Left lung (tissue), 10 donors: Measurements from ENCODE around the gene ZNF366. TPM values are rescaled to one million over a fixed set of nuclear protein-coding genes. Genes with fewer than 3 reads are reported as not detected.
"Not testable (repeated sequence)": the region's sequence is repeated elsewhere in the genome, so short reads cannot be mapped to it uniquely, and the experiment has no call there.

Experiments used
- ATAC-seq: fragments of 200-7000 bp; cut with Tn5 transposase; one replicate; pipeline ENCODE4 v1.9.1; 2020; ENCODE audit warnings: moderate library complexity
- DNase-seq, 4 donors: peaks; one replicate each; pipeline ENCODE4 v3.0.0-alpha.2; 2013 to 2020
- H3K27ac ChIP-seq, 2 donors: fragments of 200-600 bp; sonication (generic) in 1 of 2; one replicate each; pipeline versions ENCODE4 v1.5.0 to v1.8.0; 2020 to 2021
- H3K27me3 ChIP-seq, 2 donors: fragments of 200-600 bp; sonication (generic) in 1 of 2; one replicate each; pipeline versions ENCODE4 v1.5.0 to v1.8.0; 2020 to 2021
- H3K36me3 ChIP-seq, 2 donors: fragments of 200-600 bp; sonication (generic) in 1 of 2; one replicate each; pipeline versions ENCODE4 v1.5.0 to v1.8.0; 2020 to 2021
- H3K4me1 ChIP-seq, 2 donors: fragments of 200-600 bp; one replicate each; pipeline ENCODE4 v1.8.0; 2021
- H3K4me3 ChIP-seq, 2 donors: fragments of 200-600 bp; sonication (generic) in 1 of 2; one replicate each; pipeline versions ENCODE4 v1.5.0 to v1.8.0; 2020 to 2021; ENCODE audit warnings: mild to moderate bottlenecking in 1 of 2
- H3K9me3 ChIP-seq, 2 donors: fragments of 200-600 bp; sonication (generic) in 1 of 2; one replicate each; pipeline versions ENCODE4 v1.5.0 to v1.8.0; 2020 to 2021
- CTCF ChIP-seq, 2 donors: fragments of 200-600 bp; sonication (generic) in 1 of 2; IDR thresholded peaks; one replicate each; pipeline versions ENCODE4 v1.5.0 to v1.8.0; 2021; ENCODE audit warnings: antibody characterized with exemption in 2 of 2
- intact Hi-C, 2 donors: fragments of 100-400 bp; cut with DNase I; formaldehyde crosslinking; loops; one replicate each; pipeline versions ENCODE4 v1.11.2 to v1.14.2; 2022
- polyA plus RNA-seq, 6 donors: library from polyadenylated mRNA; unstranded; fragments of 120-200 nt; gene quantifications; one replicate each; pipeline ENCODE4 v1.2.1, GENCODE V29; 2013; ENCODE audit not compliant: insufficient read length in 6 of 6
- total RNA-seq, 2 donors: library from RNA; stranded (reverse); fragmentation: NEBNext Ultra II Directional; extraction: Animal tissue kit (Norgen Biotek cat#: 25700); gene quantifications; one replicate each; pipeline ENCODE4 v1.2.1, GENCODE V29; 2021
- donor health status: DM: no; HTN: yes; CAD: no.
- donor health status: DM: no; HTN: no; CAD: no.

ZNF366 gene
- total and polyA plus RNA-seq, 8 donors: 3.2 to 5.6 (median 4.0) TPM

DNA sequence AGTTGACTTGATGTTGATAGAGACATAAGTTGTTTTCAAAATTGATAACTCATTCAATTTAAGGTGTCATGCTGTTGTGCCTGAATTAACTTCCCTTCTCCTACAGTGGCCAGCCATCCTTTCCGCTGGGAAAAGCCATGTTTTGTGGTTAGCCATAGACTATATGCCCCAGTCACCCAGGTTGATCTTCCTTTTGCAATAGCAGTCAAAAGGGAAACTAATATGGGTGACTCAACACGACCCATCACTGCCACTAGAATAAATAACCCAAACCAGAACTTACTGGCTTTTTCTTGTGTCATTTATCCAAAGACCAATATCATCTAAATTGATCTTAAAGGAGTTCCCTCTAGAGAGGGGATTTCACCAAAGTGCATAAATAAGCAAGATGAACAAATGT is 99.7 kb downstream of the ZNF366 start:
- Histone ChIP-seq H3K27ac (no peak overlapping the region), H3K4me1 (peaks cover 0 to 5% of the 10 kb centered on the region in 2 donors), H3K36me3 (no peaks in the 10 kb centered on the region), H3K9me3 (peaks cover 0 to 4% of the 10 kb centered on the region in 2 donors), H3K27me3 (no peaks in the 10 kb centered on the region), H3K4me3 (no peak overlapping the region)
- DNase-seq: no peak
- intact Hi-C loops: no loop called here
- no peak for TF ChIP-seq CTCF (IDR thresholded peaks at IDR 0.05)
- ATAC-seq: no peak

DNA sequence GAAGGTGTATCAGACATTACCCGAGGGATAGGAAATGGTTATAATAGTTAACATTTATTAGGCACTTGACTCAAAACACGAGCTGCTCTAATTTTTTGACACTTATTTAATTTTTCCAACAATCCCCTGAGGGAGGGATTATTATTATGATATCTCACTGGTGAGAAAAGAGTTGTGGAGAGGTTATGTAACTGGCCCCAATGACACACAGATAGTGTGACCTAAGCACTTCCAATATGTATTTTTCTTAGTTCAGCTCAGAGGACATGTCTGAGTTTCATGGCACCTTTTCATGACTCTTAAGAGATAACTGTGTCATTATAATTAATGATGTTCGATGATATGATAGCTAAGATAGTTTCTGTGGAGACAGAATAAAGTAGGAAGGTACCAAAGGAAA is 100.1 kb downstream of the ZNF366 start:
- Histone ChIP-seq H3K27me3 (no peaks in the 10 kb centered on the region), H3K27ac (no peak overlapping the region), H3K4me1 (peaks cover 0 to 5% of the 10 kb centered on the region in 2 donors), H3K9me3 (peaks cover 0 to 6% of the 10 kb centered on the region in 2 donors), H3K4me3 (no peak overlapping the region), H3K36me3 (no peaks in the 10 kb centered on the region)
- DNase-seq (no peak), ATAC-seq (no peak)
- intact Hi-C loops: no loop called here
- no peak for TF ChIP-seq CTCF (IDR thresholded peaks at IDR 0.05)

DNA sequence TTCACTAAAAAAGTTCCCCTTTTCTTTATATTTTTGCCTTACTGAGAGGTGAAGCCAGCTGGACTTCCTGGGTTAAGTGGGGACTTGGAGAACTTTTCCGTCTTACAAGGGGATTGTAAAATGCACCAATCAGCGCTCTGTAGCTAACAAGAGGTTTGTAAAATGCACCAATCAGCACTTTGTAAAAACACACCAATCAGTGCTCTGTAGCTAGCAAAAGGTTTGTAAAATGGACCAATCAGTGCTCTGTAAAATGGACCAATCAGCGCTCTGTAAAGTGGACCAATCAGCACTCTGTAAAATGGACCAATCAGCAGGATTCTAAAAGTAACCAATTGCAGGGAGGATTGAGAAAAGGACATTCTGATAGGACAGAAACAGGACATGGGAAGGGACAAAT is 102.4 kb downstream of the ZNF366 start:
- H3K9me3 ChIP-seq: peaks cover 0 to 23% of the 10 kb centered on the region in 2 donors
- H3K4me3 ChIP-seq, intact Hi-C loops, H3K36me3 ChIP-seq, DNase-seq, H3K27me3 ChIP-seq, ATAC-seq, H3K27ac ChIP-seq, H3K4me1 ChIP-seq: not testable (repeated sequence)

- ATAC-seq: peak; percentile 48
- Histone ChIP-seq H3K4me3 (no peak overlapping the region), H3K27me3 (no peaks in the 10 kb centered on the region), H3K27ac (peak overlapping the region; percentile 2 to 39), H3K9me3 (peaks cover 0 to 23% of the 10 kb centered on the region in 2 donors), H3K36me3 (no peaks in the 10 kb centered on the region), H3K4me1 (peaks cover 0 to 9% of the 10 kb centered on the region in 2 donors)
- DNase-seq: peak in 1 of 4 donors; percentile 45
- intact Hi-C loops: no loop called here
- peak in 1 of 2 donors; percentile 23 for TF ChIP-seq CTCF (IDR thresholded peaks at IDR 0.05)
These were observed 104.1 kb downstream of the ZNF366 start for GRCh38 chr5:72402959-72403628.

- Histone ChIP-seq H3K4me3 (no peak overlapping the region), H3K9me3 (peaks cover 0 to 23% of the 10 kb centered on the region in 2 donors), H3K36me3 (no peaks in the 10 kb centered on the region), H3K4me1 (peaks cover 0 to 12% of the 10 kb centered on the region in 2 donors), H3K27me3 (no peaks in the 10 kb centered on the region), H3K27ac (peak overlapping the region; percentile 2 to 39)
- no peak for TF ChIP-seq CTCF (IDR thresholded peaks at IDR 0.05)
- peak; percentile 67 for ATAC-seq
- no peak for DNase-seq
- intact Hi-C loops: no loop called here
These were observed 104.8 kb downstream of the ZNF366 start for GRCh38 chr5:72402381-72402890.
